Endodermal cell (in vitro differentiated cells): ENCODE results near the gene COL23A1. TPM values are rescaled to one million over a fixed set of nuclear protein-coding genes. Genes with fewer than 3 reads are reported as not detected.

Experiments
- DNase-seq: peaks from one replicate; pipeline ENCODE4 v3.0.0-alpha.2; 2017
- H3K27ac ChIP-seq: 2 replicates; pipeline ENCODE4 v1.5.1; 2013; ENCODE audit warnings: mild to moderate bottlenecking, low read depth, low read length, moderate library complexity
- H3K27me3 ChIP-seq: 2 replicates; pipeline ENCODE4 v1.6.1; 2013; ENCODE audit warnings: mild to moderate bottlenecking, low read length, moderate library complexity; ENCODE audit not compliant: insufficient read depth, control insufficient read depth, poor library complexity, severe bottlenecking
- H3K36me3 ChIP-seq: 2 replicates; pipeline ENCODE4 v1.7.0; 2013; ENCODE audit warnings: mild to moderate bottlenecking, low read length, moderate library complexity; ENCODE audit not compliant: control insufficient read depth, insufficient read depth
- H3K4me1 ChIP-seq: one replicate; pipeline ENCODE4 v1.7.0; 2013; ENCODE audit warnings: low read length; ENCODE audit not compliant: control insufficient read depth, insufficient read depth
- H3K4me3 ChIP-seq: 2 replicates; pipeline ENCODE4 v1.5.1; 2013; ENCODE audit warnings: mild to moderate bottlenecking, low read length, moderate library complexity
- H3K9ac ChIP-seq: 2 replicates; pipeline ENCODE4 v1.6.1; 2013; ENCODE audit warnings: mild to moderate bottlenecking, low read length, moderate library complexity; ENCODE audit not compliant: poor library complexity, severe bottlenecking; ENCODE audit errors: extremely low read depth
- H3K9me3 ChIP-seq: 2 replicates; pipeline ENCODE4 v1.6.1; 2013; ENCODE audit warnings: mild to moderate bottlenecking, low read length, moderate library complexity; ENCODE audit not compliant: control insufficient read depth
- H3K27ac Mint-ChIP-seq: 2 replicates; pipeline ENCODE4 v1.8.0; 2020; ENCODE audit warnings: mixed read lengths
- H3K27me3 Mint-ChIP-seq: 2 replicates; pipeline ENCODE4 v1.8.0; 2021; ENCODE audit warnings: mild to moderate bottlenecking, mixed read lengths; ENCODE audit not compliant: insufficient read depth
- H3K36me3 Mint-ChIP-seq: 2 replicates; pipeline ENCODE4 v1.8.0; 2020; ENCODE audit warnings: low read depth, mixed read lengths
- H3K4me1 Mint-ChIP-seq: 2 replicates; pipeline ENCODE4 v1.8.0; 2020; ENCODE audit warnings: mixed read lengths
- H3K4me3 Mint-ChIP-seq: 2 replicates; pipeline ENCODE4 v1.8.0; 2020; ENCODE audit warnings: mild to moderate bottlenecking, moderate library complexity, mixed read lengths
- H3K9me3 Mint-ChIP-seq: 2 replicates; pipeline ENCODE4 v1.8.0; 2020; ENCODE audit warnings: mild to moderate bottlenecking, mixed read lengths
- CTCF ChIP-seq: fragments of 200-600 bp; sonication (generic); conservative IDR thresholded peaks from 2 replicates; pipeline ENCODE4 v1.5.0; 2021; ENCODE audit warnings: antibody characterized with exemption, mild to moderate bottlenecking
- WGBS, 2 experiments: methylation state at CpG; one replicate each; pipeline versions ENCODE4 v1.1.5 to v1.1.7; 2013; ENCODE audit warnings: missing lambda C conversion rate in 2 of 2, mixed read lengths in 1 of 2; ENCODE audit not compliant: insufficient coverage in 1 of 2, insufficient read length in 1 of 2; 5-methylcytosine and 5-hydroxymethylcytosine counted together
- total RNA-seq, 2 donors: library from RNA; stranded (reverse); fragmentation: NEBNext Ultra II Directional in 1 of 2; extraction: Animal tissue kit (Norgen Biotek cat#: 25700) in 1 of 2; gene quantifications; 2 replicates in 1 of 2; 3 replicates in 1 of 2; pipeline ENCODE4 v1.2.1, GENCODE V29; 2021

The COL23A1 gene
- total RNA-seq, 2 donors from 2014 or later: 50.2 to 71.3 TPM

- H3K9me3 Mint-ChIP-seq: no peaks in the 10 kb centered on the region
- Histone ChIP-seq H3K4me1 (peaks cover 6% of the 10 kb centered on the region), H3K27me3 (no peaks in the 10 kb centered on the region), H3K27ac (no peak overlapping the region), H3K4me3 (no peak overlapping the region), H3K36me3 (peaks cover 67% of the 10 kb centered on the region), H3K9me3 (peaks cover 10% of the 10 kb centered on the region), H3K9ac (no peak overlapping the region)
- DNase-seq: no peak
- no peak overlapping the region for H3K27ac Mint-ChIP-seq
- no peak overlapping the region for H3K4me3 Mint-ChIP-seq
- peaks cover 68% of the 10 kb centered on the region for H3K36me3 Mint-ChIP-seq
- no peak for TF ChIP-seq CTCF
- H3K4me1 Mint-ChIP-seq: peaks cover 18% of the 10 kb centered on the region
- WGBS, 2 experiments: 84 to 87% methylated on average over 3 to 4 of the region's 4 CpGs
- no peaks in the 10 kb centered on the region for H3K27me3 Mint-ChIP-seq
Observed at GRCh38 chr5:178227138-178227659, 363.0 kb downstream of the COL23A1 start.

- Histone ChIP-seq H3K4me1 (no peaks in the 10 kb centered on the region), H3K27ac (no peak overlapping the region), H3K9ac (no peak overlapping the region), H3K4me3 (no peak overlapping the region), H3K27me3 (no peaks in the 10 kb centered on the region), H3K9me3 (peaks cover 10% of the 10 kb centered on the region), H3K36me3 (peaks cover 76% of the 10 kb centered on the region)
- Mint-ChIP-seq H3K27ac (no peak overlapping the region), H3K27me3 (no peaks in the 10 kb centered on the region), H3K9me3 (no peaks in the 10 kb centered on the region), H3K36me3 (peaks cover 74% of the 10 kb centered on the region), H3K4me3 (no peak overlapping the region), H3K4me1 (peaks cover 10% of the 10 kb centered on the region)
- TF ChIP-seq CTCF: no peak
- WGBS, 2 experiments: 93 to 100% methylated on average over 4 to 6 of the region's 6 CpGs
- DNase-seq: no peak
Observed at GRCh38 chr5:178225174-178225573, 365.0 kb downstream of the COL23A1 start.

GRCh38 chr5:178224403-178224802 lies 365.8 kb downstream of the COL23A1 start:
- Histone ChIP-seq H3K36me3 (peaks cover 73% of the 10 kb centered on the region), H3K27me3 (no peaks in the 10 kb centered on the region), H3K9me3 (peaks cover 10% of the 10 kb centered on the region), H3K4me1 (no peaks in the 10 kb centered on the region), H3K4me3 (no peak overlapping the region), H3K27ac (no peak overlapping the region), H3K9ac (no peak overlapping the region)
- Mint-ChIP-seq H3K27ac (no peak overlapping the region), H3K36me3 (peaks cover 75% of the 10 kb centered on the region), H3K4me3 (no peak overlapping the region), H3K4me1 (peaks cover 10% of the 10 kb centered on the region), H3K27me3 (no peaks in the 10 kb centered on the region), H3K9me3 (no peaks in the 10 kb centered on the region)
- TF ChIP-seq CTCF: no peak
- WGBS, 2 experiments: 95 to 96% methylated on average over 10 to 17 of the region's 17 CpGs
- no peak for DNase-seq
